Lung (tissue), 12 donors: ENCODE data around the gene GLB1L3. TPM values are rescaled to one million over a fixed set of nuclear protein-coding genes. Genes with fewer than 3 reads are reported as not detected.

ENCODE experiments used
- ATAC-seq: fragments of 200-7000 bp; cut with Tn5 transposase; one replicate; pipeline ENCODE4 v1.9.1; 2020; ENCODE audit warnings: moderate number of reproducible peaks; ENCODE audit not compliant: insufficient read depth, low FRiP score
- DNase-seq, 3 donors: peaks; one replicate each; pipeline ENCODE4 v3.0.0-alpha.2; 2013 to 2017
- H3K27ac ChIP-seq, 2 donors: one replicate each; pipeline ENCODE4 v1.5.1; 2013; ENCODE audit warnings: mild to moderate bottlenecking in 2 of 2, moderate library complexity in 2 of 2, control low read depth in 1 of 2, inconsistent platforms in 1 of 2, low read depth in 1 of 2, low read length in 1 of 2
- H3K27me3 ChIP-seq, 3 donors: one replicate each; pipeline ENCODE4 v1.5.1; 2013; ENCODE audit warnings: low read length in 2 of 3; ENCODE audit not compliant: control insufficient read depth in 3 of 3, insufficient read depth in 3 of 3
- H3K36me3 ChIP-seq, 4 donors: one replicate each; pipeline ENCODE4 v1.5.1; 2013; ENCODE audit warnings: low read length in 4 of 4, mild to moderate bottlenecking in 1 of 4, moderate library complexity in 1 of 4; ENCODE audit not compliant: control insufficient read depth in 4 of 4, insufficient read depth in 4 of 4
- H3K4me1 ChIP-seq, 5 donors: one replicate each; pipeline ENCODE4 v1.5.1; 2013; ENCODE audit warnings: low read length in 5 of 5, mild to moderate bottlenecking in 2 of 5, moderate library complexity in 1 of 5; ENCODE audit not compliant: control insufficient read depth in 5 of 5, insufficient read depth in 5 of 5
- H3K4me3 ChIP-seq: one replicate; pipeline ENCODE4 v1.5.1; 2013; ENCODE audit warnings: mild to moderate bottlenecking, control low read depth, moderate library complexity
- H3K9ac ChIP-seq, 2 donors: one replicate each; pipeline ENCODE4 v1.5.1; 2013; ENCODE audit warnings: low read length in 2 of 2, control low read depth in 1 of 2; ENCODE audit not compliant: insufficient read depth in 1 of 2
- H3K9me3 ChIP-seq, 4 donors: one replicate each; pipeline ENCODE4 v1.5.1; 2013; ENCODE audit warnings: low read length in 3 of 4, mild to moderate bottlenecking in 1 of 4, moderate library complexity in 1 of 4; ENCODE audit not compliant: control insufficient read depth in 4 of 4, insufficient read depth in 3 of 4
- WGBS, 2 donors: extraction: QIAGEN DNeasy Blood & Tissue Kit; methylation state at CpG; one replicate each; pipeline ENCODE4 v1.1.7; 2013; 5-methylcytosine and 5-hydroxymethylcytosine counted together
- polyA plus RNA-seq, 2 donors: library from polyadenylated mRNA; stranded (reverse); fragments of 200-250 nt; gene quantifications; one replicate each; pipeline ENCODE4 v1.2.1, GENCODE V29; 2013
- total RNA-seq, 2 donors: library from RNA; depleted of rRNA in 1 of 2; stranded (reverse); fragments of >200 nt in 1 of 2; gene quantifications; one replicate each; pipeline ENCODE4 v1.2.1, GENCODE V29; 2014 to 2021
- TF ChIP-seq, protein P1 (sequence below): IDR thresholded peaks from 2 replicates; pipeline ENCODE4 v1.5.1; 2012; ENCODE audit warnings: mild to moderate bottlenecking; ENCODE audit errors: control extremely low read depth, extremely low read depth
- donor health status: control.
- donor health status: control.
- donor health status: Bipolar disorder and iron deficiency.
- donor health status: healthy.
- donor health status: DM: yes; HTN: yes; CAD: no.

The GLB1L3 gene
- total and polyA plus RNA-seq, 4 donors = 0.06 to 0.29 (median 0.18) TPM; not detected in 1

DNA sequence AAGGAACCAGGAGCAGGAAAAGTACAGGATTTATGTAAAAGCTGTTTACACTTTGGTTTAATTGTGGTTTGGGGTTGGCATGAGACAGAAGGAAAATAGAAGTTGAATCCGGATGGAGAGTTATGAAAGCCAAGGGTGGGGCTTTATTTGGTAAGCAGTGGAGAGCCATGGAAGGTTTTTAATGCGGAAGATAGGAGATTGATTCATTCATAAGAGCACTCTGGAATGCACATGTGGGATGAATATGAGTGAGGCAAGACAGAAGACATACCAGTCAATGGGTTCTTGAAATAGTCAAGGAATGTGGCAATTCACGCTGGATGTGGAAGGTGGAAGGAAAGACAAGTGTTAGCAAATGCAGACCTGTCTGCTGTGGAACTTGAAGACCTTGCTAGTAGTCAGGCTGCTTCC lies 9.3 kb upstream of the GLB1L3 start:
- H3K36me3 ChIP-seq = peaks cover 4 to 14% (median 11%) of the 10 kb centered on the region in 4 donors
- ATAC-seq (peak; percentile 82), DNase-seq (no peak)

DNA sequence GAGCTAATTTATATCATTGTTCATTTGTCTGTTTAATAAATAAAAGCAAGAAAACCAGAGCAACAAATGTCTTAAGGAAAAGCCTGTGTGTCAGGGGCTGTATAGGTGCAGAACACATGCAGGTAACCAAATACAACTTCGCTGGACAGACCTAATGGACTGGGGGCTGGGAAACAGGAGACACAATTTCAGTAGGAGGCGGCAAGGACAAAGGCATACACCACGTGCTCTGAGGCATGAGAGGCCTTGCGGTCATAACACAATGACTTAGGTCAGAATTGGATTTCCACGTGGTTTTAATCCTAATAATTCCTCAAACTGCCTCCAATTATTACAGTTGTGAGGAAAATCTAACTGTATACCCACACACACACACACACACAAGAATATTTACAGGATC lies 8.7 kb upstream of the GLB1L3 start:
- Histone ChIP-seq H3K36me3 (peaks cover 0 to 9% (median 7%) of the 10 kb centered on the region in 4 donors), H3K4me3 (no peak overlapping the region), H3K27ac (no peak overlapping the region), H3K9me3 (no peaks in the 10 kb centered on the region), H3K9ac (no peak overlapping the region), H3K27me3 (peaks cover 3 to 22% (median 11%) of the 10 kb centered on the region in 3 donors), H3K4me1 (peaks cover 0 to 1% (median 0%) of the 10 kb centered on the region in 5 donors)
- TF ChIP-seq, protein P1, sequence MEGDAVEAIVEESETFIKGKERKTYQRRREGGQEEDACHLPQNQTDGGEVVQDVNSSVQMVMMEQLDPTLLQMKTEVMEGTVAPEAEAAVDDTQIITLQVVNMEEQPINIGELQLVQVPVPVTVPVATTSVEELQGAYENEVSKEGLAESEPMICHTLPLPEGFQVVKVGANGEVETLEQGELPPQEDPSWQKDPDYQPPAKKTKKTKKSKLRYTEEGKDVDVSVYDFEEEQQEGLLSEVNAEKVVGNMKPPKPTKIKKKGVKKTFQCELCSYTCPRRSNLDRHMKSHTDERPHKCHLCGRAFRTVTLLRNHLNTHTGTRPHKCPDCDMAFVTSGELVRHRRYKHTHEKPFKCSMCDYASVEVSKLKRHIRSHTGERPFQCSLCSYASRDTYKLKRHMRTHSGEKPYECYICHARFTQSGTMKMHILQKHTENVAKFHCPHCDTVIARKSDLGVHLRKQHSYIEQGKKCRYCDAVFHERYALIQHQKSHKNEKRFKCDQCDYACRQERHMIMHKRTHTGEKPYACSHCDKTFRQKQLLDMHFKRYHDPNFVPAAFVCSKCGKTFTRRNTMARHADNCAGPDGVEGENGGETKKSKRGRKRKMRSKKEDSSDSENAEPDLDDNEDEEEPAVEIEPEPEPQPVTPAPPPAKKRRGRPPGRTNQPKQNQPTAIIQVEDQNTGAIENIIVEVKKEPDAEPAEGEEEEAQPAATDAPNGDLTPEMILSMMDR = no peak
- ATAC-seq = no peak
- 83 to 87% methylated on average over 5 of the region's 5 CpGs for WGBS, 2 donors
- no peak for DNase-seq

More for the DNA sequence above, 9.3 kb upstream of the GLB1L3 start:
- Histone ChIP-seq H3K27me3 (peaks cover 3 to 17% (median 8%) of the 10 kb centered on the region in 3 donors), H3K9me3 (no peaks in the 10 kb centered on the region), H3K27ac (peak overlapping the region in 1 of 2 donors; percentile 17), H3K9ac (no peak overlapping the region), H3K4me1 (peaks cover 0 to 1% (median 0%) of the 10 kb centered on the region in 5 donors), H3K4me3 (no peak overlapping the region)
- TF ChIP-seq, protein P1 = no peak
- 10 to 18% methylated on average over 3 of the region's 3 CpGs for WGBS, 2 donors

DNA sequence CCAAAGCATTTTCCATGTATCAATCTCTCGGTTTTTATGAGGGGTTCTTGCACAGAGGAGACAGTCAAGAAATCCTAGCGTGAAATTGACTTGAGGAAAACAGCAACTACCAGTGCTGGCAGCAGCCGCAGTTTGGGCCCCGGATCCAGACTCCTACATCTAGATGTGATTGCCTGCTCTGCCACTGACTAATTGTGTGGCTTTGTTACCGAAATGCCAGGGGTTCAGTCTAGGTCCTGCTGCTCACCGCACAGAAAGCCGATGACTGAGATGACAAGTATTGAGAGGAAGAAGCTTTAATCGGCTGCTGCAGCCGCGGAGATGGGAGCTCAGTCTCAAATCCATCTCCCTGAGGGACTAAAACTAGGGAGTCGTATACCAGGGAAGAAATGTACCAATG lies 8.2 kb upstream of the GLB1L3 start:
- Histone ChIP-seq H3K4me3 (no peak overlapping the region), H3K9ac (no peak overlapping the region), H3K4me1 (peaks cover 0 to 6% (median 0%) of the 10 kb centered on the region in 5 donors), H3K27me3 (peaks cover 3 to 27% (median 16%) of the 10 kb centered on the region in 3 donors), H3K9me3 (no peaks in the 10 kb centered on the region), H3K27ac (no peak overlapping the region), H3K36me3 (peaks cover 0 to 6% (median 3%) of the 10 kb centered on the region in 4 donors)
- DNase-seq = no peak
- ATAC-seq = no peak
- TF ChIP-seq, protein P1 = no peak
- 92 to 93% methylated on average over 11 of the region's 11 CpGs for WGBS, 2 donors

DNA sequence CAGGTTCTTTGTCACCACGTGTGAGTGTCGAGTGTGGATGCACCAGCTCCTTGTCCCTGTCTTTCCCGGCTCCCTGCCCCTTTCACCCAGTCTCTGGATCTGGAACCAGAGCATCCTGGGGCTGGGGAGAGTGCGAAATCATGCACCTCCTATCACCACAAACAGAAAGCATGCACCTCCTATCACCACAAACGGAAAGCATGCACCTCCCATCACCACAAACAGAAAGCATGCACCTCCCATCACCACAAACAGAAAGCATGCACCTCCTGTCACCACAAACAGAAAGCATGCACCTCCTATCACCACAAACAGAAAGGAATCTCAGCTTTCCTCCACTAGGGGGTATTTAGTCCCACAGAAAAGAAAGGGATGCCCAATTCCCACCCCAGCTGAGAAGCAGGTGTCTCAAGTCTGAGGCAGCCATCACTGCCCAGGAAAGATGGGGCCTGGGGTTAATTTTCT lies 5.9 kb upstream of the GLB1L3 start:
- Histone ChIP-seq H3K4me1 (peaks cover 0 to 6% (median 0%) of the 10 kb centered on the region in 5 donors), H3K9me3 (no peaks in the 10 kb centered on the region), H3K4me3 (no peak overlapping the region), H3K27me3 (peaks cover 3 to 50% (median 38%) of the 10 kb centered on the region in 3 donors), H3K36me3 (no peaks in the 10 kb centered on the region), H3K9ac (no peak overlapping the region), H3K27ac (no peak overlapping the region)
- whole genome bisulfite sequencing, 2 donors = 29 to 49% methylated on average over 5 of the region's 5 CpGs
- ATAC-seq (no peak), DNase-seq (no peak)
- TF ChIP-seq, protein P1 = no peak
